LNCAP (cell line): ENCODE data around the gene NUBP2.

ENCODE experiments used
- CTCF ChIP-seq: fragments of 450-650 bp; IDR thresholded peaks from 2 replicates; pipeline ENCODE4 v1.5.1; 2017; ENCODE audit warnings: mild to moderate bottlenecking

NUBP2 gene

GRCh38 chr16:1770328-1771187 lies 12.2 kb upstream of the NUBP2 start:
- TF ChIP-seq CTCF: no peak

- no peak for TF ChIP-seq CTCF
These were observed 11.4 kb upstream of the NUBP2 start, which contains the start of gene NME3 for GRCh38 chr16:1771188-1771863. NME3 (minus strand) TSS chr16:1771543; CDS start chr16:1771534, 9 bp downstream.

- TF ChIP-seq CTCF: no peak
These were observed 10.8 kb upstream of the NUBP2 start for GRCh38 chr16:1771864-1772361.

GRCh38 chr16:1772362-1772907 lies 10.3 kb upstream of the NUBP2 start, which contains the start of gene EME2:
EME2 (plus strand) TSS chr16:1772810; CDS start chr16:1773228, 418 bp downstream.
- no peak for TF ChIP-seq CTCF

- TF ChIP-seq CTCF: peak; percentile 86
These were observed 9.7 kb upstream of the NUBP2 start, which contains the start of gene MRPS34 for GRCh38 chr16:1772908-1773702. MRPS34 (minus strand) TSS chr16:1773134; CDS start chr16:1773119, 15 bp downstream.

- peak; percentile 15; the same call in 1 of the 2 replicates for TF ChIP-seq CTCF
These were observed 8.9 kb upstream of the NUBP2 start for GRCh38 chr16:1773703-1774447.
